Hepatocyte (in vitro differentiated cells): ENCODE results near the gene CCDC172. TPM values are rescaled to one million over a fixed set of nuclear protein-coding genes. Genes with fewer than 3 reads are reported as not detected.

Experiments
- DNase-seq: peaks from one replicate; pipeline ENCODE4 v3.0.0-alpha.2; 2016; ENCODE audit warnings: low spot score
- H2AFZ ChIP-seq: fragments of 200-600 bp; sonication (generic); 2 replicates; pipeline ENCODE4 v1.6.0; 2016; ENCODE audit warnings: antibody characterized with exemption, mild to moderate bottlenecking
- H3K27ac ChIP-seq: fragments of 200-600 bp; sonication (generic); 2 replicates; pipeline ENCODE4 v1.5.1; 2016; ENCODE audit warnings: mild to moderate bottlenecking
- H3K27me3 ChIP-seq: fragments of 200-600 bp; sonication (generic); 2 replicates; pipeline ENCODE4 v1.6.1; 2016
- H3K36me3 ChIP-seq: fragments of 200-600 bp; sonication (generic); replicated peaks from 2 replicates; pipeline ENCODE4 v1.5.1; 2016; ENCODE audit warnings: low read depth; ENCODE audit not compliant: insufficient read depth
- H3K4me1 ChIP-seq: fragments of 200-600 bp; sonication (generic); 2 replicates; pipeline ENCODE4 v1.5.1; 2016; ENCODE audit warnings: mild to moderate bottlenecking, moderate library complexity; ENCODE audit not compliant: insufficient read depth
- H3K4me2 ChIP-seq: fragments of 200-600 bp; sonication (generic); 2 replicates; pipeline ENCODE4 v1.6.0; 2016
- H3K4me3 ChIP-seq: fragments of 200-600 bp; sonication (generic); 2 replicates; pipeline ENCODE4 v1.5.1; 2016; ENCODE audit warnings: mild to moderate bottlenecking
- H3K79me2 ChIP-seq: fragments of 200-600 bp; sonication (generic); 2 replicates; pipeline ENCODE4 v1.6.0; 2017; ENCODE audit warnings: mild to moderate bottlenecking
- H3K9me2 ChIP-seq: fragments of 200-600 bp; sonication (generic); replicated peaks from 2 replicates; pipeline ENCODE4 v1.6.0; 2017; ENCODE audit warnings: mild to moderate bottlenecking; ENCODE audit not compliant: insufficient read depth
- H3K9me3 ChIP-seq: fragments of 200-600 bp; sonication (generic); 2 replicates; pipeline ENCODE4 v1.5.1; 2016; ENCODE audit warnings: low read depth, mild to moderate bottlenecking
- H4K20me1 ChIP-seq: fragments of 200-600 bp; sonication (generic); 2 replicates; pipeline ENCODE4 v1.6.0; 2016; ENCODE audit warnings: mild to moderate bottlenecking; ENCODE audit not compliant: insufficient read depth, poor library complexity, severe bottlenecking
- EZH2 ChIP-seq: fragments of 200-600 bp; sonication (generic); IDR thresholded peaks from 2 replicates; pipeline ENCODE4 v1.6.1; 2016; ENCODE audit warnings: antibody characterized with exemption, mild to moderate bottlenecking, borderline replicate concordance
- EZH2phosphoT487 ChIP-seq: fragments of 200-600 bp; sonication (generic); IDR thresholded peaks from one replicate; pipeline ENCODE4 v1.6.1; 2018; ENCODE audit warnings: antibody characterized with exemption, mild to moderate bottlenecking, low read depth, moderate library complexity; ENCODE audit not compliant: unreplicated experiment, severe bottlenecking
- WGBS: methylation state at CpG from one replicate; pipeline ENCODE4 v1.1.6; 2016; ENCODE audit warnings: low lambda C conversion rate; ENCODE audit errors: missing lambda C conversion rate; 5-methylcytosine and 5-hydroxymethylcytosine counted together
- polyA plus RNA-seq: library from polyadenylated mRNA; unstranded; fragments of >200 nt; fragmentation: Nextera tagmentation; extraction: Ambion mirVana; gene quantifications from 2 replicates; pipeline ENCODE4 v1.2.1, GENCODE V29; 2016
- total RNA-seq: library from RNA; depleted of rRNA; stranded (reverse); fragments of >200 nt; gene quantifications from 2 replicates; pipeline ENCODE4 v1.2.3, GENCODE V29; 2014
- TF ChIP-seq, protein P1 (sequence below): fragments of 200-600 bp; sonication (generic); IDR thresholded peaks from 2 replicates; pipeline ENCODE4 v1.5.1; 2016; ENCODE audit warnings: antibody characterized with exemption, mild to moderate bottlenecking; ENCODE audit not compliant: poor library complexity

Gene CCDC172
- total and polyA plus RNA-seq, 2 experiments from 2014 or later: not detected

DNA sequence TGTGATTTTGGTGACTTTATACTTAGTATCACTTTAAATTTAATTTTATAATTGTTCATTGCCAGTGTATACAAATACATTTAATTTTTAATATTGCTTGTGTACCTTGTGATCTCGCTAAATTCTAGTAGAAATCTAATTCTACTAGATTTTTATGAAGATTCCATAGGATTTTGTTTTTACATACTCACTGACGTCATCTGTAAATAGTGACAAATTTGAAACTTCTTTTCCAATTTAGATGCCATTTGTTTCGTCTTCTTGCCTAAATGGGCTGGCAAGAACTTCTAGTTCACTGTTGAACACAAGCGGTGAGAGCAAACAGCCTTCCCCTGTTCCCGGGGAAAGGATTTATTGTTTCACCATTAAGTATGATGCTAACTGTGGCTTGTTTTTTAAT lies 86.1 kb downstream of the CCDC172 start:
- Histone ChIP-seq H3K9me3 (no peaks in the 10 kb centered on the region), H3K4me2 (no peak overlapping the region), H2AFZ (no peak overlapping the region), H3K36me3 (no peaks in the 10 kb centered on the region), H3K79me2 (no peaks in the 10 kb centered on the region), H3K9me2 (no peaks in the 10 kb centered on the region), H4K20me1 (no peaks in the 10 kb centered on the region), H3K27me3 (no peaks in the 10 kb centered on the region), H3K27ac (no peak overlapping the region), H3K4me1 (no peaks in the 10 kb centered on the region), H3K4me3 (no peak overlapping the region)
- DNase-seq: no peak
- WGBS: 80% methylated on average over 5 of the region's 5 CpGs
- TF ChIP-seq EZH2phosphoT487: no peak
- TF ChIP-seq, protein P1, sequence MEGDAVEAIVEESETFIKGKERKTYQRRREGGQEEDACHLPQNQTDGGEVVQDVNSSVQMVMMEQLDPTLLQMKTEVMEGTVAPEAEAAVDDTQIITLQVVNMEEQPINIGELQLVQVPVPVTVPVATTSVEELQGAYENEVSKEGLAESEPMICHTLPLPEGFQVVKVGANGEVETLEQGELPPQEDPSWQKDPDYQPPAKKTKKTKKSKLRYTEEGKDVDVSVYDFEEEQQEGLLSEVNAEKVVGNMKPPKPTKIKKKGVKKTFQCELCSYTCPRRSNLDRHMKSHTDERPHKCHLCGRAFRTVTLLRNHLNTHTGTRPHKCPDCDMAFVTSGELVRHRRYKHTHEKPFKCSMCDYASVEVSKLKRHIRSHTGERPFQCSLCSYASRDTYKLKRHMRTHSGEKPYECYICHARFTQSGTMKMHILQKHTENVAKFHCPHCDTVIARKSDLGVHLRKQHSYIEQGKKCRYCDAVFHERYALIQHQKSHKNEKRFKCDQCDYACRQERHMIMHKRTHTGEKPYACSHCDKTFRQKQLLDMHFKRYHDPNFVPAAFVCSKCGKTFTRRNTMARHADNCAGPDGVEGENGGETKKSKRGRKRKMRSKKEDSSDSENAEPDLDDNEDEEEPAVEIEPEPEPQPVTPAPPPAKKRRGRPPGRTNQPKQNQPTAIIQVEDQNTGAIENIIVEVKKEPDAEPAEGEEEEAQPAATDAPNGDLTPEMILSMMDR: no peak
- no peak for TF ChIP-seq EZH2

DNA sequence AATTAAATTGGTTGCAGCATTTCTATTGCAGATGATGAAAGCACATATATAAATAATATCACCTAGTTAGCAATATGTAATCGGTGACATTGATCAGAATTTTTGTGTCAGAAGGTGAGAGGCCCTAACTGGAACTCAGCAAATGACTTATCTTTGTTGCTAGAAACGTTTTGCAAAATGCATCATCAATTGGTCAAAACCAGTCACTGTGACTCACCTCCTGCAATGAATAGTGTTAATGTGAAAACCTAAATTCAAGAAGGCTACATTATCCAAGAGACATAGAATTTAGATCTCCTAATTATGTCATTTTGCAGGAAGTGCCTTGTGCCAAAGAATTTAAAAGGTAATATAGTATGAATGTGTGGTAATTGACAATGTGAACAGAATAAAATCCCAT lies 93.6 kb downstream of the CCDC172 start:
- H3K9me2 ChIP-seq: no peaks in the 10 kb centered on the region
- no peak overlapping the region for H3K4me2 ChIP-seq
- H4K20me1 ChIP-seq: no peaks in the 10 kb centered on the region
- no peak overlapping the region for H2AFZ ChIP-seq
- H3K36me3 ChIP-seq: no peaks in the 10 kb centered on the region
- H3K79me2 ChIP-seq: no peaks in the 10 kb centered on the region
- DNase-seq: no peak
- TF ChIP-seq EZH2 (no peak), EZH2phosphoT487 (no peak)
- TF ChIP-seq, protein P1: no peak
- H3K4me1 ChIP-seq: no peaks in the 10 kb centered on the region
- H3K9me3 ChIP-seq: no peaks in the 10 kb centered on the region
- no peak overlapping the region for H3K27ac ChIP-seq
- H3K4me3 ChIP-seq: no peak overlapping the region
- H3K27me3 ChIP-seq: no peaks in the 10 kb centered on the region
- 60% methylated on average over 2 of the region's 2 CpGs for WGBS

DNA sequence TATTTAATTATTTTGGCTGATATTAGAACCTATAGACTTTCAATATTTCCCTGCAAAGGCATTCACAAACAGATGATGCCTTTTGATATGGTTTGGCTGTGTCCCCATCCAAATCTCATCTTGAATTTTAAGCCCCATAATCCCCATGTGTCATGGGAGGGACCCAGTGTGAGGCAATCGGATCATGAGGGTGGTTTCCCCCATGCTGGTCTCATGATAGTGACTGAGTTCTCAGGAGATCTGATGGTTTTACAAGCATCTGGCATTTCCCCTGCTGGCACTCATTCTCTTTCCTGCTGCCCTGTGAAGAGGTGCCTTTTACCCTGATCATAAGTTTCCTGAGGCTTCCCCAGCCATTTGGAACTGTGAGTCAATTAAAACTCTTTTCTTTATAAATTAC lies 94.1 kb downstream of the CCDC172 start:
- no peak for TF ChIP-seq EZH2
- TF ChIP-seq, protein P1: no peak
- no peak for TF ChIP-seq EZH2phosphoT487
- H3K9me2 ChIP-seq: no peaks in the 10 kb centered on the region
- H3K4me3 ChIP-seq: no peak overlapping the region
- H2AFZ ChIP-seq: no peak overlapping the region
- 41% methylated on average over 1 of the region's 1 CpG for WGBS
- no peak overlapping the region for H3K27ac ChIP-seq
- no peaks in the 10 kb centered on the region for H3K4me1 ChIP-seq
- H3K9me3 ChIP-seq: no peaks in the 10 kb centered on the region
- no peak for DNase-seq
- H3K36me3 ChIP-seq: no peaks in the 10 kb centered on the region
- H3K79me2 ChIP-seq: no peaks in the 10 kb centered on the region
- no peak overlapping the region for H3K4me2 ChIP-seq
- no peaks in the 10 kb centered on the region for H4K20me1 ChIP-seq
- H3K27me3 ChIP-seq: no peaks in the 10 kb centered on the region

DNA sequence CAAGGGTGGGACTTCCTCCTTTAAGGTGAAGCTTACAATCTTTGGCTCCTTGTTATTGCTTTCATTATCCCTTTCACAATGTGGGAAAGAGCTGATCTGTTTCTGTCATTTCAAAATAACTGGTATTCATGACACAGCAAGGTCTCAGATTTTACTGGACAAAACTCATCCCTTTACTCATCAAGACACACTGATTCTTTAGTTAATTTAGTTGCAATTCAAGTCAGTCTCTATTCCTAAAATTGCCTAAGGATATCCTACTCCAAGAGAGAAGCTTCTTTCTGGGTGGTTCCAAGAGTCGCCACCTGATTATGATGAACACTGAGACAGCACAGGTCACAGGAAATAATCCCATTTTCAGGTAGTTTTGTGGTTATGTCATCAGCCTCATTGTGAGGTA lies 97.6 kb downstream of the CCDC172 start:
- no peak overlapping the region for H2AFZ ChIP-seq
- H4K20me1 ChIP-seq: no peaks in the 10 kb centered on the region
- H3K79me2 ChIP-seq: no peaks in the 10 kb centered on the region
- H3K27ac ChIP-seq: no peak overlapping the region
- WGBS: 97% methylated on average over 1 of the region's 1 CpG
- DNase-seq: no peak
- H3K9me3 ChIP-seq: no peaks in the 10 kb centered on the region
- no peak overlapping the region for H3K4me2 ChIP-seq
- no peaks in the 10 kb centered on the region for H3K36me3 ChIP-seq
- no peaks in the 10 kb centered on the region for H3K27me3 ChIP-seq
- TF ChIP-seq, protein P1: no peak
- TF ChIP-seq EZH2 (no peak), EZH2phosphoT487 (no peak)
- no peaks in the 10 kb centered on the region for H3K9me2 ChIP-seq
- H3K4me3 ChIP-seq: no peak overlapping the region
- H3K4me1 ChIP-seq: no peaks in the 10 kb centered on the region
